ENCODE data around the gene PTGER1. TPM values are rescaled to one million over a fixed set of nuclear protein-coding genes. Genes with fewer than 3 reads are reported as not detected.

PTGER1 gene
- total and polyA plus RNA-seq, 10 of the 15 experiments (the other 5 are each of a cell fraction or from before 2014, with no cell fraction given): not detected

- TF ChIP-seq, protein P1, sequence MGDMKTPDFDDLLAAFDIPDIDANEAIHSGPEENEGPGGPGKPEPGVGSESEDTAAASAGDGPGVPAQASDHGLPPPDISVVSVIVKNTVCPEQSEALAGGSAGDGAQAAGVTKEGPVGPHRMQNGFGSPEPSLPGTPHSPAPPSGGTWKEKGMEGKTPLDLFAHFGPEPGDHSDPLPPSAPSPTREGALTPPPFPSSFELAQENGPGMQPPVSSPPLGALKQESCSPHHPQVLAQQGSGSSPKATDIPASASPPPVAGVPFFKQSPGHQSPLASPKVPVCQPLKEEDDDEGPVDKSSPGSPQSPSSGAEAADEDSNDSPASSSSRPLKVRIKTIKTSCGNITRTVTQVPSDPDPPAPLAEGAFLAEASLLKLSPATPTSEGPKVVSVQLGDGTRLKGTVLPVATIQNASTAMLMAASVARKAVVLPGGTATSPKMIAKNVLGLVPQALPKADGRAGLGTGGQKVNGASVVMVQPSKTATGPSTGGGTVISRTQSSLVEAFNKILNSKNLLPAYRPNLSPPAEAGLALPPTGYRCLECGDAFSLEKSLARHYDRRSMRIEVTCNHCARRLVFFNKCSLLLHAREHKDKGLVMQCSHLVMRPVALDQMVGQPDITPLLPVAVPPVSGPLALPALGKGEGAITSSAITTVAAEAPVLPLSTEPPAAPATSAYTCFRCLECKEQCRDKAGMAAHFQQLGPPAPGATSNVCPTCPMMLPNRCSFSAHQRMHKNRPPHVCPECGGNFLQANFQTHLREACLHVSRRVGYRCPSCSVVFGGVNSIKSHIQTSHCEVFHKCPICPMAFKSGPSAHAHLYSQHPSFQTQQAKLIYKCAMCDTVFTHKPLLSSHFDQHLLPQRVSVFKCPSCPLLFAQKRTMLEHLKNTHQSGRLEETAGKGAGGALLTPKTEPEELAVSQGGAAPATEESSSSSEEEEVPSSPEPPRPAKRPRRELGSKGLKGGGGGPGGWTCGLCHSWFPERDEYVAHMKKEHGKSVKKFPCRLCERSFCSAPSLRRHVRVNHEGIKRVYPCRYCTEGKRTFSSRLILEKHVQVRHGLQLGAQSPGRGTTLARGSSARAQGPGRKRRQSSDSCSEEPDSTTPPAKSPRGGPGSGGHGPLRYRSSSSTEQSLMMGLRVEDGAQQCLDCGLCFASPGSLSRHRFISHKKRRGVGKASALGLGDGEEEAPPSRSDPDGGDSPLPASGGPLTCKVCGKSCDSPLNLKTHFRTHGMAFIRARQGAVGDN (IDR thresholded peaks at IDR 0.05): no peak
- TF ChIP-seq ZZZ3 (IDR thresholded peaks at IDR 0.05; ENCODE audit: control insufficient read depth, insufficient read length, low read depth) (no peak), CHD4 (IDR thresholded peaks at IDR 0.05) (no peak), MEF2B (IDR thresholded peaks at IDR 0.05; ENCODE audit: partially characterized antibody, poor library complexity, severe bottlenecking) (no peak)
These were observed 2.4 kb upstream of the PTGER1 start (continued) for GRCh38 chr19:14477418-14478112.

- ChIA-PET CTCF (interaction anchor here (0.6 to 5.1 kb wide), 3 partner anchors 35 to 115 kb away, joined by 4 to 42 read pairs (median 4); partner anchors contain the start of gene PKN1), POLR2A (no interaction called here), RAD21 (ENCODE audit: unreplicated experiment) (no interaction called here), SMC1A (ENCODE audit: uncharacterized antibody, unreplicated experiment) (no interaction called here)
- H3K4me3 ChIP-seq: no peak overlapping the region
- in situ Hi-C loops (cut with MboI) (no loop called here), intact Hi-C loops (cut with micrococcal nuclease; ENCODE audit: unreplicated experiment) (loop anchor here (10.0 kb wide), 1 partner anchor 122 kb away; no protein-coding TSS in a partner anchor)
- no peak overlapping the region for H3K27ac ChIP-seq (ENCODE audit: control insufficient read depth, insufficient read depth)
- BruUV-seq (replicated peaks): no TSS peak
- H3K4me1 ChIP-seq (ENCODE audit: control insufficient read depth, insufficient read depth, low read length): no peaks in the 10 kb centered on the region; the same call in 1 of the 2 replicates
- ATAC-seq: no peak
- DNase-seq (ENCODE audit: low read depth, low spot score): no peak
- no peak overlapping the region for H3K4me2 ChIP-seq (ENCODE audit: control insufficient read depth, insufficient read depth)
- peaks cover 5 to 6% of the 10 kb centered on the region in 2 experiments; a peak in 3 of 4 replicates for H3K27me3 ChIP-seq (replicated peaks in 1 of 2; ENCODE audit: control insufficient read depth in 2 of 2, insufficient read depth in 2 of 2, low read length in 1 of 2)
- no peak overlapping the region for H3K9ac ChIP-seq (ENCODE audit: control insufficient read depth, insufficient read depth, low read length)
- H3K36me3 ChIP-seq (ENCODE audit: control insufficient read depth in 2 of 2, insufficient read depth in 2 of 2, low read length in 1 of 2): no peaks in the 10 kb centered on the region; a peak in 1 of 4 replicates
- H4K20me1 ChIP-seq (ENCODE audit: control insufficient read depth, insufficient read depth): no peaks in the 10 kb centered on the region; the same call in 1 of the 2 replicates
- H3K9me3 ChIP-seq (replicated peaks; ENCODE audit: control insufficient read depth, insufficient read depth, low read length): no peaks in the 10 kb centered on the region
- no peak for FAIRE-seq
- no peak overlapping the region for H2AFZ ChIP-seq (ENCODE audit: control insufficient read depth, low read depth, low read length)
- WGBS (ENCODE audit: insufficient coverage, insufficient replicate concordance, low lambda C conversion rate, missing lambda C conversion rate): 40% methylated on average over 22 of the region's 26 CpGs
- no peaks in the 10 kb centered on the region for H3K79me2 ChIP-seq (ENCODE audit: control insufficient read depth, insufficient read depth, low read length)
- TF ChIP-seq HDAC6 (IDR thresholded peaks at IDR 0.05; ENCODE audit: unreplicated experiment): no peak
- no peak for TF ChIP-seq SMARCA5 (IDR thresholded peaks at IDR 0.05)
- TF ChIP-seq CHD2 (IDR thresholded peaks at IDR 0.05; ENCODE audit: borderline replicate concordance, low read depth, low read length): no peak
- TF ChIP-seq FOS (IDR thresholded peaks at IDR 0.05; ENCODE audit: borderline replicate concordance, extremely low read depth, insufficient read length): no peak
- TF ChIP-seq BCL3 (IDR thresholded peaks at IDR 0.05; ENCODE audit: borderline replicate concordance, insufficient read depth, low read depth, low read length, poor library complexity, severe bottlenecking): no peak
- TF ChIP-seq SIX5 (IDR thresholded peaks at IDR 0.05; ENCODE audit: low read depth, low read length, severe bottlenecking): no peak
- TF ChIP-seq CREM (IDR thresholded peaks at IDR 0.05; ENCODE audit: low read depth): no peak
- no peak for TF ChIP-seq EZH2 (IDR thresholded peaks at IDR 0.05; ENCODE audit: borderline replicate concordance, control insufficient read depth, low read depth, low read length)
- no peak for TF ChIP-seq SRF (IDR thresholded peaks at IDR 0.05; ENCODE audit: low read depth in 2 of 2, low read length in 2 of 2)
- TF ChIP-seq ASH2L (IDR thresholded peaks at IDR 0.05; ENCODE audit: borderline replicate concordance, low read depth): no peak
- no peak for TF ChIP-seq PAX5 (IDR thresholded peaks at IDR 0.05; ENCODE audit: borderline replicate concordance, low read depth, low read length)
- TF ChIP-seq KLF5 (IDR thresholded peaks at IDR 0.05; ENCODE audit: partially characterized antibody): no peak
These were observed 1.7 kb upstream of the PTGER1 start for GRCh38 chr19:14476673-14477401.

All from GM12878 (cell line).